AG04449 (cell line): ENCODE measurements around the gene ATP11B.
"Not testable (repeated sequence)": the region's sequence is repeated elsewhere in the genome, so short reads cannot be mapped to it uniquely, and the experiment has no call there.

ENCODE experiments used
- CTCF ChIA-PET: fragments of 350-600 bp; formaldehyde crosslinking; extraction: SDS; loops from one replicate; lab custom pipeline; 2021; ENCODE audit warnings: antibody characterized with exemption; lab: Yijun Ruan, JAX
- POLR2A ChIA-PET: fragments of 400-600, 350-600 bp; formaldehyde crosslinking; extraction: SDS; loops from one replicate; lab custom pipeline; 2020; ENCODE audit warnings: antibody characterized with exemption, inconsistent platforms; lab: Yijun Ruan, JAX
- DNase-seq: peaks from one replicate; pipeline ENCODE4 v3.0.0-alpha.2; 2010; ENCODE audit warnings: low read depth, low spot score
- H3K4me3 ChIP-seq: 2 replicates; pipeline ENCODE4 v1.5.1; 2011; ENCODE audit warnings: low read depth, mild to moderate bottlenecking, control low read depth, low read length
- CTCF ChIP-seq: IDR thresholded peaks from one replicate; pipeline ENCODE4 v1.5.1; 2011; ENCODE audit warnings: mild to moderate bottlenecking, moderate library complexity, low read length, control low read depth, inconsistent platforms; ENCODE audit not compliant: insufficient read depth; ENCODE audit errors: missing control alignments

The ATP11B gene

GRCh38 chr3:182869059-182869458 lies 75.8 kb downstream of the ATP11B start:
- no peak overlapping the region for H3K4me3 ChIP-seq
- ChIA-PET CTCF (interaction anchor here (1.8 kb wide), 1 partner anchor 155 kb away, joined by 7 read pairs; no protein-coding TSS in a partner anchor), POLR2A (no interaction called here)
- no peak for DNase-seq
- no peak for TF ChIP-seq CTCF

- POLR2A ChIA-PET, H3K4me3 ChIP-seq, DNase-seq, CTCF ChIA-PET: not testable (repeated sequence)
Measured at GRCh38 chr3:182870917-182871316, 77.6 kb downstream of the ATP11B start.

- DNase-seq, result no peak
- ChIA-PET POLR2A (no interaction called here), CTCF (interaction anchor here (1.1 to 1.3 kb wide), 2 partner anchors 31 to 165 kb away, joined by 4 read pairs; no protein-coding TSS in a partner anchor)
- H3K4me3 ChIP-seq, result no peak overlapping the region
- TF ChIP-seq CTCF, result no peak
Measured at GRCh38 chr3:182879031-182879611, 85.8 kb downstream of the ATP11B start.

GRCh38 chr3:182886497-182886896 lies 93.2 kb downstream of the ATP11B start:
- H3K4me3 ChIP-seq, result no peak overlapping the region
- ChIA-PET POLR2A (no interaction called here), CTCF (interaction anchor here (0.6 to 1.6 kb wide), 4 partner anchors 12 to 1925 kb away, joined by 3 to 4 read pairs (median 3); partner anchors contain the start of gene VPS8)
- no peak for DNase-seq
- no peak for TF ChIP-seq CTCF

GRCh38 chr3:182889948-182890629 lies 96.8 kb downstream of the ATP11B start:
- POLR2A ChIA-PET, result no interaction called here
- H3K4me3 ChIP-seq, result no peak overlapping the region
- TF ChIP-seq CTCF, result no peak
- CTCF ChIA-PET, result interaction anchor here (1.5 kb wide), 1 partner anchor 180 kb away, joined by 5 read pairs; no protein-coding TSS in a partner anchor
- DNase-seq, result no peak

GRCh38 chr3:182891364-182891763 lies 98.1 kb downstream of the ATP11B start:
- POLR2A ChIA-PET, result no interaction called here
- CTCF ChIA-PET, result interaction anchor here (1.7 kb wide), 1 partner anchor 18 kb away, joined by 5 read pairs; no protein-coding TSS in a partner anchor
- H3K4me3 ChIP-seq, result no peak overlapping the region
- DNase-seq, result no peak
- TF ChIP-seq CTCF, result no peak
